OCI-LY7 (cell line): ENCODE measurements around the gene RNF213. TPM values are rescaled to one million over a fixed set of nuclear protein-coding genes. Genes with fewer than 3 reads are reported as not detected.

Experiments
- BruUV-seq: library from RNA; stranded (reverse); fragments of 400-500 nt; replicated peaks from 2 replicates; lab custom pipeline; 2021; lab: Mats Ljungman, UMichigan
- CTCF ChIA-PET: fragments of 300-600 bp; sonication (Branson Sonifier 250); formaldehyde crosslinking; loops from one replicate; lab custom pipeline; 2022; ENCODE audit warnings: antibody characterized with exemption; ENCODE audit not compliant: unreplicated experiment; lab: Charles Lee
- POLR2A ChIA-PET: fragments of 300-600 bp; sonication (Branson Sonifier 250); formaldehyde crosslinking; loops from one replicate; lab custom pipeline; 2022; ENCODE audit warnings: antibody characterized with exemption; lab: Charles Lee
- DNase-seq: peaks from one replicate; pipeline ENCODE4 v3.0.0-alpha.2; 2015; ENCODE audit warnings: low spot score
- H2AFZ ChIP-seq: fragments of 200-600 bp; sonication (generic), shearing (Covaris generic); 2 replicates; pipeline ENCODE4 v1.6.1; 2014; ENCODE audit warnings: mild to moderate bottlenecking, antibody characterized with exemption, low read length, moderate library complexity
- H3K27ac ChIP-seq: fragments of 200-600 bp; sonication (generic); 2 replicates; pipeline ENCODE4 v1.5.1; 2014; ENCODE audit warnings: mixed run types, low read depth, mild to moderate bottlenecking, moderate library complexity, low read length, inconsistent platforms; ENCODE audit not compliant: poor library complexity, severe bottlenecking
- H3K36me3 ChIP-seq: fragments of 200-600 bp; sonication (generic); 2 replicates; pipeline ENCODE4 v1.6.1; 2014; ENCODE audit warnings: mild to moderate bottlenecking, antibody characterized with exemption, low read length, moderate library complexity, mixed read lengths; ENCODE audit not compliant: insufficient read depth
- H3K4me1 ChIP-seq: fragments of 200-600 bp; sonication (generic); 2 replicates; pipeline ENCODE4 v1.5.1; 2014; ENCODE audit warnings: mild to moderate bottlenecking, low read length; ENCODE audit not compliant: insufficient read depth, poor library complexity, severe bottlenecking
- H3K4me2 ChIP-seq: fragments of 200-600 bp; sonication (generic); 2 replicates; pipeline ENCODE4 v1.6.1; 2014; ENCODE audit warnings: mild to moderate bottlenecking, low read length
- H3K4me3 ChIP-seq: fragments of 200-600 bp; sonication (generic); 2 replicates; pipeline ENCODE4 v1.5.1; 2014; ENCODE audit warnings: mild to moderate bottlenecking, low read depth, low read length; ENCODE audit not compliant: poor library complexity, severe bottlenecking
- H3K79me2 ChIP-seq: fragments of 200-600 bp; sonication (generic); 2 replicates; pipeline ENCODE4 v1.6.1; 2016; ENCODE audit warnings: low read depth, mild to moderate bottlenecking, low read length, moderate library complexity, mixed read lengths; ENCODE audit not compliant: insufficient read depth
- H3K9me2 ChIP-seq: fragments of 200-600 bp; sonication (generic); 2 replicates; pipeline ENCODE4 v1.6.1; 2016; ENCODE audit warnings: mild to moderate bottlenecking, low read length, mixed read lengths; ENCODE audit not compliant: insufficient read depth
- H3K9me3 ChIP-seq: fragments of 200-600 bp; sonication (generic); 2 replicates; pipeline ENCODE4 v1.6.1; 2014; ENCODE audit warnings: mild to moderate bottlenecking, mixed run types, low read length, mixed read lengths
- H4K20me1 ChIP-seq: fragments of 200-600 bp; sonication (generic); 2 replicates; pipeline ENCODE4 v1.6.1; 2014; ENCODE audit warnings: mild to moderate bottlenecking, antibody characterized with exemption, low read length, moderate library complexity, mixed read lengths; ENCODE audit not compliant: insufficient read depth
- CTCF ChIP-seq: fragments of 200-600 bp; sonication (generic); conservative IDR thresholded peaks from 2 replicates; pipeline ENCODE4 v1.5.1; 2014; ENCODE audit warnings: mild to moderate bottlenecking, antibody characterized with exemption, low read length, moderate library complexity, mixed read lengths
- EZH2phosphoT487 ChIP-seq: fragments of 200-600 bp; sonication (generic); IDR thresholded peaks from 2 replicates; pipeline ENCODE4 v1.6.1; 2018; ENCODE audit warnings: low read depth, borderline replicate concordance, mild to moderate bottlenecking, mixed run types, antibody characterized with exemption, low read length, moderate library complexity, mixed read lengths
- intact Hi-C: fragments of 100-400 bp; cut with micrococcal nuclease; formaldehyde crosslinking; loops from one replicate; pipeline ENCODE4 v1.10.0; 2022; ENCODE audit not compliant: unreplicated experiment
- total RNA-seq, 2 experiments: library from RNA; depleted of rRNA in 1 of 2; stranded (reverse); fragments of >200 nt in 1 of 2; shearing (Covaris generic) in 1 of 2; gene quantifications; 2 replicates each; pipeline ENCODE4 v1.2.3, GENCODE V29; 2014 to 2022

RNF213 gene
- total RNA-seq, 2 experiments from 2014 or later = 58.8 to 68.6 TPM

- Histone ChIP-seq H3K79me2 (no peaks in the 10 kb centered on the region), H2AFZ (no peak overlapping the region), H4K20me1 (no peaks in the 10 kb centered on the region), H3K4me1 (no peaks in the 10 kb centered on the region), H3K27ac (no peak overlapping the region), H3K9me3 (peaks cover 5% of the 10 kb centered on the region; the same call in 1 of the 2 replicates), H3K4me3 (no peak overlapping the region), H3K36me3 (peaks cover 18% of the 10 kb centered on the region), H3K9me2 (no peaks in the 10 kb centered on the region), H3K4me2 (no peak overlapping the region)
- TF ChIP-seq CTCF (no peak), EZH2phosphoT487 (no peak)
- CTCF ChIA-PET = no interaction called here
- DNase-seq = no peak
- BruUV-seq = no TSS peak
- POLR2A ChIA-PET = interaction anchor here (0.7 kb wide), 1 partner anchor 95 kb away, joined by 3 read pairs; no protein-coding TSS in a partner anchor
- intact Hi-C loops = no loop called here
Observed at GRCh38 chr17:80319999-80320344, 59.3 kb downstream of the RNF213 start.

DNA sequence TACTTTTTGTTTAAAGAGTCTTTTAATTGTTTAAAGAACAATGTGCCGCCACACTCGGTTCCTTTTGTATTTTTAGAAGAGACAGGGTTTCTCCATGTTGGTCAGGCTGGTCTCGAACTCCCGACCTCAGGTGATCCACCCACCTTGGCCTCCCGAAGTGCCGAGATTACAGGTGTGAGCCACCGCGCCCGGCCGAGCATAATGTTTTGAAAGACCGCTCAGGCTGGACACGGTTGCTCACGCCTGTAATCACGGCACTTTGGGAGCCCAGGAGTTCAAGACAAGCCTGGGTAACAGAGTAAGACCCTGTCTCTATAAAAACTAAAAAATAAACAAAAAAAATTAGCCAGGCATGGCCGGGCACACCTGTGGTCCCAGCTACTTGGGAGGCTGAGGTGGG lies 59.8 kb downstream of the RNF213 start:
- H3K4me2 ChIP-seq = no peak overlapping the region
- POLR2A ChIA-PET = interaction anchor here (0.7 kb wide), 1 partner anchor 95 kb away, joined by 3 read pairs; no protein-coding TSS in a partner anchor
- TF ChIP-seq EZH2phosphoT487 = no peak
- TF ChIP-seq CTCF = no peak
- peaks cover 18% of the 10 kb centered on the region for H3K36me3 ChIP-seq
- no peak overlapping the region for H3K4me3 ChIP-seq
- intact Hi-C loops = no loop called here
- H2AFZ ChIP-seq = no peak overlapping the region
- H3K79me2 ChIP-seq = no peaks in the 10 kb centered on the region
- H3K9me2 ChIP-seq = no peaks in the 10 kb centered on the region
- H3K4me1 ChIP-seq = no peaks in the 10 kb centered on the region
- no peaks in the 10 kb centered on the region for H4K20me1 ChIP-seq
- H3K27ac ChIP-seq = no peak overlapping the region
- no TSS peak for BruUV-seq
- CTCF ChIA-PET = no interaction called here
- DNase-seq = no peak
- peaks cover 5% of the 10 kb centered on the region; the same call in 1 of the 2 replicates for H3K9me3 ChIP-seq

- no peaks in the 10 kb centered on the region for H3K9me2 ChIP-seq
- H3K79me2 ChIP-seq = no peaks in the 10 kb centered on the region
- no TSS peak for BruUV-seq
- H3K4me2 ChIP-seq = no peak overlapping the region
- H3K4me3 ChIP-seq = no peak overlapping the region
- no peak for DNase-seq
- H3K9me3 ChIP-seq = peaks cover 5% of the 10 kb centered on the region; the same call in 1 of the 2 replicates
- no peak for TF ChIP-seq EZH2phosphoT487
- TF ChIP-seq CTCF = no peak
- ChIA-PET POLR2A (no interaction called here), CTCF (no interaction called here)
- H3K36me3 ChIP-seq = peaks cover 18% of the 10 kb centered on the region
- no peak overlapping the region for H2AFZ ChIP-seq
- no peaks in the 10 kb centered on the region for H4K20me1 ChIP-seq
- H3K4me1 ChIP-seq = no peaks in the 10 kb centered on the region
- intact Hi-C loops = no loop called here
- H3K27ac ChIP-seq = no peak overlapping the region
Observed at GRCh38 chr17:80322864-80323263, 62.2 kb downstream of the RNF213 start.
